Left cardiac atrium (tissue), 4 donors: ENCODE measurements around the gene CMTR2. TPM values are rescaled to one million over a fixed set of nuclear protein-coding genes. Genes with fewer than 3 reads are reported as not detected.
"Not testable (repeated sequence)": the region's sequence is repeated elsewhere in the genome, so short reads cannot be mapped to it uniquely, and the experiment has no call there.

Experiments used
- ATAC-seq, 2 donors: fragments of 200-7000 bp; cut with Tn5 transposase; one replicate each; pipeline ENCODE4 v1.9.1; 2020; ENCODE audit warnings: mild to moderate bottlenecking in 2 of 2, moderate library complexity in 2 of 2
- DNase-seq: peaks from one replicate; pipeline ENCODE4 v3.0.0-alpha.2; 2020
- intact Hi-C, 2 donors: fragments of 100-400 bp; cut with DNase I; formaldehyde crosslinking; loops; one replicate each; pipeline versions ENCODE4 v1.14.1 to v1.15.1; 2022 to 2023
- long read RNA-seq: library from polyadenylated mRNA; unstranded; transcript quantifications from one replicate; pipeline ENCODE4 v2.0.0, GENCODE V29; 2021
- total RNA-seq, 2 donors: library from RNA; stranded (reverse); fragmentation: NEBNext Ultra II Directional; extraction: Animal tissue kit (Norgen Biotek cat#: 25700); gene quantifications; one replicate each; pipeline ENCODE4 v1.2.1, GENCODE V29; 2021
- donor health status: DM: no; HTN: yes; CAD: no.
- donor health status: DM: no; HTN: yes; CAD: no; lungs with severe emphysema.
- donor health status: DM: yes; HTN: yes; CAD: no.
- donor health status: Dilated cardiomyopathy.

Gene CMTR2, protein sequence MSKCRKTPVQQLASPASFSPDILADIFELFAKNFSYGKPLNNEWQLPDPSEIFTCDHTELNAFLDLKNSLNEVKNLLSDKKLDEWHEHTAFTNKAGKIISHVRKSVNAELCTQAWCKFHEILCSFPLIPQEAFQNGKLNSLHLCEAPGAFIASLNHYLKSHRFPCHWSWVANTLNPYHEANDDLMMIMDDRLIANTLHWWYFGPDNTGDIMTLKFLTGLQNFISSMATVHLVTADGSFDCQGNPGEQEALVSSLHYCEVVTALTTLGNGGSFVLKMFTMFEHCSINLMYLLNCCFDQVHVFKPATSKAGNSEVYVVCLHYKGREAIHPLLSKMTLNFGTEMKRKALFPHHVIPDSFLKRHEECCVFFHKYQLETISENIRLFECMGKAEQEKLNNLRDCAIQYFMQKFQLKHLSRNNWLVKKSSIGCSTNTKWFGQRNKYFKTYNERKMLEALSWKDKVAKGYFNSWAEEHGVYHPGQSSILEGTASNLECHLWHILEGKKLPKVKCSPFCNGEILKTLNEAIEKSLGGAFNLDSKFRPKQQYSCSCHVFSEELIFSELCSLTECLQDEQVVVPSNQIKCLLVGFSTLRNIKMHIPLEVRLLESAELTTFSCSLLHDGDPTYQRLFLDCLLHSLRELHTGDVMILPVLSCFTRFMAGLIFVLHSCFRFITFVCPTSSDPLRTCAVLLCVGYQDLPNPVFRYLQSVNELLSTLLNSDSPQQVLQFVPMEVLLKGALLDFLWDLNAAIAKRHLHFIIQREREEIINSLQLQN
- 10 to 100 TPM; 10.4 to 11.3 TPM for total RNA-seq
- long read RNA-seq, full-length matches to known transcripts, result 10 of 13 reads
- long read RNA-seq, partial matches to known transcripts, result 0 of 13 reads
- long read RNA-seq, other reads (novel, unspliced or antisense), result 3 of 13 reads

DNA sequence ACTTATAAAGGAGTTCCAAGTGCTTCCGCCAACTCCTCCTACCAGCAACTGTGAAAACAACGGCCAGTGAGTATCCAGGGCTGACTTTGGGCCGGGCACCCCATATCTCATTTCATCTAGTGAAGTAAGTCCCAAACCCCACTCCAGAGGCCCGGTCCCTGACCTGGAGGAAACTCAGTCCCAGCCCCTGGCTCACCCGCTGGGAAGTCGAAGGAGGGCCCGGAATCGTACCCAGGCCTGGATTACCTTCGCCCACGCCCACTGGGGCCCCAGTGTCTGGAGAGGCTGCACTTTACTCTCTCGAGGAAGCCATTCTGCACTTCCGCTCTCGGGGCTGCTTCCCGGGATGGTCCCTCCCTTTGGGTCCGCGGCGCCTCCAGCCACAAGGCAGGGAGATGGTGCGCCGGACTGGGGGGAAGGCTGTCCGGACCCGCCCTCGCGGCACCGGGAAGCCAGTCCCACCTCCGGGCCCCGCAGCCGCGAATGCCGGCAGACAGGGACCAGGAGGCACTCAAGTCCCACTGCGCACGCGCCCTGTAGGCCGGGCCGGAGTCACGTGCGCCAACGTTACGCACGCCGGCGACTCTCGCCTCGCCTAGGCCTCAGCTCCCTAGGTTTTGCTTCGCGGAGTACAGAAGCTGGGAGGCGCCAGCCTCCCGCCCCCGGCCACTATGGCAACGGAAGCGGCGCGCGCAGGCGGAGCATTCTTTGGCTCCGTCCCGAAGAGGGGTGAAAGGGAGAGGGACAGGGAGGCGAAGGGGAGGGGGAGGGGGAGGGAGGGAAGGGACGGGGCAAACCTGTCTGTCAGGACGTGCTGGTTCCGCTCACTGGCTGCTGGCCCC lies at the start of gene CMTR2:
CMTR2 (minus strand) TSS at position 513 of the 842 bp plus-strand sequence. CDS start 3,482 bp downstream, outside the sequence.
- peak; percentile 97 for DNase-seq
- intact Hi-C loops, result loop anchor here in 1 of 2 donors (10.0 kb wide), 1 partner anchor 176 kb away; the partner anchor contains the start of gene ZNF23
- peak; percentile 99 for ATAC-seq

DNA sequence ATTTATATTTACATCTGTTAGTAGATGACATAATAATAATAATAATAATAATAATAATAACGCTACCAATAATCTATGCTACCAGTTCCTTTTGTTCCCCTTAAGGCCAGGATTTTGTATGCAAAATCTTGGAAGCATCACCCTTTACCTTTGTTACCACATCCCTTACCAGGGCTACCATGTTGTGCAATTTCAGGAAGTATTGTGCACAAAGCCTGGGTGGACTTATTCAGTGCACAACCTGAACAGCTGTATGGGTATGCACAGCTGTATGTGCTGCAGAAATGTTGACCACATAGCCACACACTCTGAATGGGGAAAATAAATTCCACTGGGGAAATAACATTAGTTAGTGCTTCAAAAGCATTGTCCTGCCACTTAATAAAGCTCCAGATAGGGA lies 49.4 kb upstream of the CMTR2 start:
- no peak for DNase-seq
- ATAC-seq, result no peak
- intact Hi-C loops, result no loop called here

DNA sequence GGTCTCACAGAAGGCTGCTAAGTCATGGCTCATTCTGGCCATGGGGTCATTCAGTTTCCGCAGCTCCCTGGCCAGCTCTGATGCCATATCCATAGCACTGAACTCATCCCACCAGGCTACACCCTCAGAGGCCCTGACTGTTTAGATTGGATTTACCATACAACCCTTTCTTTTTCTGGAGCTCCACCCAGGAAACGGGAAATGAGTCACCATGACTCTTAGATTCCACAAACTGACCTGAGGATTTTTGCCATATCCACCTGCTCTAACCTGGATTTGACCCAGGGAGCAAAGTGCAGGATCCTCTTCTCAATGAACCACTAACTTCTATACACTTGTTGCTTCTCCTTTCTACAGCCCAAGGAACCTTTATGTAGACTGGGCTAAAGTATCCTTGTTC lies 49.0 kb upstream of the CMTR2 start:
- ATAC-seq, result no peak
- intact Hi-C loops, result no loop called here
- DNase-seq, result no peak

DNA sequence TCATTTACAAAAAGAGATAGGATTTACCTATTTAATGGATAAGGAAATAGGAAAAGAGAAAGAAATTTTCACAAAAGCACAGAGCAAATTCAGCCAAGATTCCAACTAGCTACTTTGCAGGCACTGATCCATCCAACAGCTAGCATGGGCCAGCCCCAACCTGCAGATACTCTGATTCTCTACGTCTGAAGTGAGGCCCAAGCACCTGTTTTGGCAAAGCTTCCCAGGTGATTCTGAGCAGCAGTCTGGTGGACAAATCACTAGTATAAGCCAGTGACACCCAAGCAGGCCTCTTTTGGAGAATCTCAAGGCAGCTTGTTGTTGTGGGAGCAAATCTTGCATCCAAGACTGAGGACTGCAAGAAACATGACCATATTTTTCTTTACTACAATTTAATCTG lies 48.4 kb upstream of the CMTR2 start:
- DNase-seq (no peak), ATAC-seq (no peak)
- intact Hi-C loops, result no loop called here

DNA sequence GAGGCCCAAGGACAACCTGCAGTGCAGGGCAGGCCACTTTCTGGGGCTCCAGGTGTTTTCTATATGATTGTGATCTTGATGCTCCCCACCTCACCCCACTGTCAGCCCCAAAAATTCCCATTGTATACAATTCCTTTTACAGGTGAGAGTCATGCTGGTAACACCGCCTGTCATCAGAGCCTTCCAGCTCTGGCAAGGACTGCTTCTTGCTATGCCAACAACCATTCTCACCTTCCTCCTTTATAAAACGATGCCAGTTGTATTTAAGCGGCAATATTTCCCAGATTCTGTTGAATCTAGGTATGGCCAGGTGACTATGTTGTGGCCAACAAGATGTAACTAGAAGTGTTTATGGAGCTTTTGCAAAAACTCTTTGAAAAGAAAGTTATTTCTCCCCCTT lies 38.9 kb upstream of the CMTR2 start:
- ATAC-seq (no peak), DNase-seq (no peak)
- intact Hi-C loops, result no loop called here

DNA sequence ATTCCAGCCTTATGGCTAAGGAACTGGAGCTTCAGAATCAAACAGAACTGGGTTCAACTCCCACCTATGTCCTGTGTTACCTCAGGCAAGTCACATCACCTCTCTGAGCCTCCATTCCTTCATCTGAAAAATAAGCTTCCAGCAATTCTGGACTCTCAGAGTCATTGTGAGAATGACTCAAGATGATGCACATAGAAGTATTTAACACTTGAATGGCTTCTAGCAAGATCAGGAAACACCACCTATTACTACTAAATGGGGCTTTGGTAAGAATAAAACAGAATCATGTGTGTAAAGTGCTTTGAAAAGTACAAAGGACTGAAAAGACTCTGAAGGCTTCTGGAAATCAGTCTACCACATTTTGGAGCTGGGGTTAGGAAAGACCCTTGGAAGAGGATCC lies 38.5 kb upstream of the CMTR2 start:
- intact Hi-C loops, result no loop called here
- no peak for DNase-seq
- ATAC-seq, result no peak

DNA sequence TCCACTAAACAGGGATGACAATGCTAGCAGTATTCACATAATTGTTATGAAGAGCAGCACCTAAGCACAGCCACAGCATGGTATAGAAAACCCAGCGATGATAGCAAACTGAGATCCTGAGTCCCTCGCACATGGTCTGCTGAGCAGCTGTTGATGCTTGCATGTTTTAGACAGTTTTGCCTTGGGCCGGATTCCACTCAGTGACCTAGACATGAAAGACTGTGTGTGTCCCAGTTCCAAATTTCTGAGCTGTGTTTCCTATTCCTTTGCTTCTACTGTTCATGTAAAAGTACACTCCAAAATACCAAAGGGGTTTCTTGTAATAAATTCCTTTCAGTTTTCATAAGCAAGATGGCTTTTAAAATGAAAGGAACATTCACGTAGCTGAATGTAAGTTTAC lies 30.8 kb upstream of the CMTR2 start:
- ATAC-seq, result no peak
- DNase-seq, result no peak
- intact Hi-C loops, result no loop called here

DNA sequence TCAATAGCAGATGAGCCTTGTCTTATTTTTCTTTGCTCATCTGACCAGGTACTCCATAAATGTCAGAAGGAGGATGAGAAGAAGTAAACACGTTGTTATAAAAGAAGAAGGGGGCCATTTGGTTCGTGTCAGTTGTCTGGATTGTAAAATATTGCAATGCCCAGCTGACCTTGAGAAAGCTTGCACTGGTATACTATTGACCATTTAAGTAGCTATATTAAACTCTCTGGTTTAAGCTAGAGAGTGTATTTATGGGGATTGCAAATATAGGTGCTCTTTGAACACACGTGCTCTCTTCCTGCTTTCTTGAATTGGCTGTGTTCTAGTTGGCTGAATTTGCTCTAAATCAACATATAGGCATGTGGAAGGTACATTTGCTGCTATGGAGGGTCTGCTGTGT lies 26.1 kb upstream of the CMTR2 start:
- ATAC-seq (no peak), DNase-seq (no peak)
- intact Hi-C loops, result no loop called here

DNA sequence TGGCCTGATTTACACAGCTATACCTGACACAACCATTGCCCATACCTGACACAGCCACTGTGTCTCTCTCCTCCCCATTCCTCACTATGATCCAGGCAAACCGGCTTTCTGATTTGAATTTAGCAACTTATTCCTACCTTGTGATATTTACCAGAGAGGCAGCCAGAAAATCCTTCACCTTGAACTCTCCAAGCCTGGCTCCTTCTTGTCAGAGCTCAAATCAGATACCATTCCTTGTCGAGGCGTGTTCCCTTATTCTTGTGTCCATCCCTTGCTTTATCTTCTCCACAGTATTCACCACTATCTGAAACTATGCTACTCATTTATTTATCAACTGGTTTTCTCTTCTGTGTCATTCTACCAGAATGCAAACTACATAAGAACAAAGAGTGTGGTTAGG lies 24.4 kb upstream of the CMTR2 start:
- intact Hi-C loops, ATAC-seq, DNase-seq: not testable (repeated sequence)

DNA sequence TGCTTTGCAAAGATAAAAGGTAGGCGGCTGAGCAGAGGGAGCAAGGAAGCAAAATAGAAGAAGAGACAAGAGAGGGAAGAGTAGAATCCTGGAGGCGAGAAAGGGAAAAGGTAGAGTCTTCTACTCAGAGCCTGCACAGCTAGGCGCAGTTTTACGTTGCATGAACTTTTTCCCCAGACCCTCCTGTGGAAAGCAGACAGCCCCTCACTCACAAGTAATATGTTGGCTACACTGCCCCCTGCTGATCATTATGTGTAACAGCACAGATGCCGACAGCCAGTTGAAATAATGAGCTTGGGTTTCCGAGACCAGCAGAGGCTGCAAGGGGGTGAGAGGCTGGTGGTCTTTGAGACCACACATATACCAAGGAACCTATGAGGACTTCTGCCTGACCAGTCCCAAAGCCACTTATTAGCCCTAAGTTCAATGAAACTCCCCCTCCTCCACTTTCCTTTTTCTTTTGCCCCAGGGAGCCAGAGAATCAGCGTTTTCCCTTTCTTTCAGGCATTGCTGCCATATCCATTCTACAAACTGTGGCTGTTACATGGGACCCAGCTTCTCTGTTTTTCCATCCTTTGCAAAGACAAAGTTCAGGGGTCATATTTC lies 22.5 kb upstream of the CMTR2 start:
- no peak for ATAC-seq
- intact Hi-C loops, result no loop called here
- DNase-seq, result no peak

DNA sequence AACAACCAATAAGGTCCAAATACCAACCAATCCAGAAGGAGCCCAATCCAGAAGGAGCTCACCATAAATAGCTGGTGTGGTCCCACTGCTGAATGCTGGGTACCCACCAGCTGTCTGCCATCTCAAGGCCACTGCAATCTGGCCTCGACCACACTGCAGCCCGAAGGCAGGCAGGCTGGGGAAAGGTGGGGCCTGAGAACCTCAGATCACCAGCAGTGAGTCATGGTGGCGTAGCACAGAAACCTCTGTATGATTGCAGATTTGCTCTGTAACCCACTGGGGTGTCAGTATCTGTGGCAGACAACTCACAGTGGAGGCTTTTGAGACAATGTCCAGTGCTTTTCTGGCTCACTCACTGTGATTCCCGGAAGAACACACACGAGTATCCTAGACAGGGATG lies 14.7 kb upstream of the CMTR2 start:
- ATAC-seq (no peak), DNase-seq (no peak)
- intact Hi-C loops, result no loop called here

DNA sequence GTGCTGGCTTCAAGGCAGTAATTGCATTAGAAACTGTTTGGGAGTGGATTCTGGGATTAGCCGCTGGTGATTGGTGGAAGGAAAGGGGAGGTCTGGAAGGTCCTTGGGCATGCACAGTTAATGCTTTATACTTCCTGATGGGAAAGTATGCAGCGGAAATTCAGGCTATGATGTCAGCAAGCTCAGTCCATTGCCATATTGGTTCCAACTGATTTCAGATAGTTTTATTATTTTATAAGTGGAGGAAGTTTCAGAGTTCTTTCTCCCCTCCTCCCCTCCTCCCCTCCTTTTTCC lies 8.1 kb upstream of the CMTR2 start:
- ATAC-seq, result no peak
- intact Hi-C loops, result no loop called here
- DNase-seq, result no peak

DNA sequence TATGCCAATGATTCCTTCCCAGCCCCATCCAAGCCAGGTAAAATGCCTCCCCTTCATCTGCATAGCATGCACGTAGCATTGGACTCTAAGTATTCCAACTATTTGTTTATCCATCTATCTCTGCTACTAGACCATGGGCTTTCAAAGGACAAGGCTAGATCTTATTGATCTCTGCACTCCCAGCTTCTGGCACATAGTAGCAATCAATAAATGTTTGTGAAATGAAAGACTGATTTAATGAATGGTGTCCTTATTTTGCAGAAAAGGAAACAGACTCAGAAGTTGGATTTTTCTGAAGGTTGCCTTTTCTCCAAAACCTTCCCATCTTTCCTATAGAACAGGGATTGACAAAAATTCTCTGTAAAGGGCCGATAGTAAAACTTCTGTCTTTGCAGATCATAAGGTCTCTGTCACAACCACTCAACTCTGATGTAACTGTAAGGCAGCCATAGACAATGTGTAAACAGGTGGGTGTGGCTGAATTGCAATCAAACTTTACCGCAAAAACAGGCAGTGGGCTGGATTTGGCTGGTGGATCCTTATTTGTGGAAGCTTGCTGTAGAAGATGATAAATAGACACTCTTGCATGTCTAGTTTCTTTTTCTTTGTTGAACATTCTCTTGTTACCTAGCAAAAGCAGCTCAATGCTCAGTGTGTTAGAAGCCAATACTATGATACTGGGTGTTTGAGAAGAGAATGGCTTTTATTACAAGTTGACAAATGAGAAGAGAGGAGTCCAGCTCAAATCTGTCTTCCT lies 7.6 kb upstream of the CMTR2 start:
- ATAC-seq, result no peak
- DNase-seq, result no peak
- intact Hi-C loops, result no loop called here

DNA sequence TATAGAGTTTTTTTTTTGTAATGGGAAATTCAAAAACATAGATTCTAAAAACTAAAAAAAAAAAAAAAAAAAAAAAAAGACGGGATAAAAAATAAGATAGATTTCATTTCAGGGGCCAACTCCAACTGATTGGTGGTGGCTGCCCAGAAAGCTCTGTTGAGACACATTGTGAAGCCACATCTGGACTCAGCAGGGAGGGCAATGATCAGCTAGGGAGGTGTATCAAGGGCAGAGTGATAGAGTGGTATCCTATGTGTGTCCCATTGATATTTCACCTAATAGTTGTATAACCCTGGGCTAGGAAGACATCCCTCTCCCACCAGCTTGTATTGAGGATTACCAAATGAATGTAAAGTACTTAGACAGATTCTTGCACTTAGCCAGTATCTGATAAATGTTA lies 6.7 kb upstream of the CMTR2 start:
- ATAC-seq, result no peak
- intact Hi-C loops, result no loop called here
- DNase-seq, result no peak

DNA sequence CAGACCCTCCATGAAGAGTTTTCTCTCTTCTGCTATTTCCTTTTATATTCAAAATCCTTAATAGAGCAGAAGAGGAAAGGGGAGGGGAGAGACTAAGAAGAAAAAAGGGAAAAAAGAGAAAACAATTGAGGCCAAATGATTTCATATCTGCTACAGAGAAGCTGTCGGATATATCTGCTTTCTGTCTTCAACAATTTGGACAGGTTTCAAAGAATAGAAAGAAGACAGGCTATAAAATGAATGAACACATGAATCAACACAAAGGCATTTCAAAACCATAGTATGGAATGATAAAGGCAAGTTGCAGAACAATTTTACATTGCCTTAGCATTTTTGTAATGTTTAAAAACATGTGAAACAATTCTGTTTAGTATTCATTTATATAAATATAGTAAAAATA lies 4.7 kb upstream of the CMTR2 start:
- DNase-seq (no peak), ATAC-seq (no peak)
- intact Hi-C loops, result no loop called here

DNA sequence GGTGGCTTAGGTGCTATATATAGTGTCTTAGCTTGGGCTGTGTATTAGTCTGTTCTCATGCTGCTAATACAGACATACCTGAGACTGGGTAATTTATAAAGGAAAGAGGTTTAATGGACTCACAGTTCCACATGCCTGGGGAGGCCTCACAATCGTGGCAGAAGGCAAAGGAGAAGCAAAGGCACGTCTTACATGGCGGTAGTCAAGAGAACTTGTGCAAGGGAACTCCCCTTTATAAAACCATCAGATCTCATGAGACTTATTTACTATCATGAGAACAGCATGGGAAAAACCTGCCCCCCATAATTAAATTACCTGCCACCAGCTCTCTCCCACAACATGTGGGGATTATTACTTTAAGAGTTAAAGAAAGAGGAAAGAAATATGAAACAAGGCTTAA lies 2.9 kb upstream of the CMTR2 start:
- ATAC-seq, DNase-seq, intact Hi-C loops: not testable (repeated sequence)

DNA sequence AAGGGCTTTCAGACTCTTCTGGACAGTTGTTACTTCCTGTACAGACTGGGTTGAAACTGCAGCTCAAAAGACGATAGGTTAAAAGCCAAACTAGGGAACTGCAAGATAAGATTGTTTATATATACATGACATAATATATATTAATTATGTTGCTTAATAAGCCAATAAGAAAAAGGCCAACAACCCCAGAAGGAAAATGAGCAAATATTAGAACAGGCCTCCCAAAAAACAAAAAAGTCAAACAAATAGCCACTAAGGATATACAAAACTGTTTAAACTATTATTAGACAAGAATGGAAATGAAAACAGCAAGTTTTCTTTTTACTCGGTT lies 495 bp upstream of the CMTR2 start:
- ATAC-seq (no peak), DNase-seq (no peak)
- intact Hi-C loops, result loop anchor here in 1 of 2 donors (10.0 kb wide), 1 partner anchor 175 kb away; the partner anchor contains the start of gene ZNF23

DNA sequence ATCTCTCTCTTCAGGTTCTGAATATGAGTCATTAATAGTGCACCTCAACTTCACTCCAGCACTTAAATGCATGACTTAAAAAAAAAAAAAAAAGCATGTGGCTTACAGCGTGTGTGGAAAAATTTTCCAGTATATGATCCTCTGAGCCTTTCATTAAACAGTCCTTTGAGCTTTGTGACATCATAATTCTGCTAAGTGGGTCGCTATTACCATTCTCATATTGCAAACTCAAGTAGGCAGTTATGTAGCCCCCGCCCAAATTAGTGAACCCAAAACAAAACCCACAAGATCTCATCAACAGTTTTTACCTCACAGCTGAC lies 672 bp downstream of the CMTR2 start:
- DNase-seq (no peak), ATAC-seq (no peak)
- intact Hi-C loops, result loop anchor here in 1 of 2 donors (10.0 kb wide), 1 partner anchor 176 kb away; the partner anchor contains the start of gene ZNF23

DNA sequence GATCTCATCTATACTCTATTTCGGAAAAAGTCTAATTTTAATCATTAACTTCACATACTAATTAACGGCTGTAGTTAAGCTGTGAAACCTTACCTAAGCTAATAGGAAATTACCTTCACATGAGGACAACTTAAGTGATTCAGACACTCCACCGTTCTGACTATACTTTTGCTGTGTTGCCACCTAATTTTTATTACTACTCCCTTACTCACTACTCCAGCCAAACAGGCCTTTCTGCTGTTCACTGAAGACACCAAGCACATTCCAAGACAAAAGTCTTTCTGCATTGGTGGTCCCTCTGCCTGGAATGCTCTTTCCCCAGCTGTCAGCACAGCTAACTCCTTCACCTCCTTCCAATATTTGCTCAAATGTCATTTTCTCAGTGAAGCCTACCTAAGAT lies 1.3 kb downstream of the CMTR2 start:
- DNase-seq, result no peak
- intact Hi-C loops, result loop anchor here in 1 of 2 donors (10.0 kb wide), 1 partner anchor 177 kb away; the partner anchor contains the start of gene ZNF23
- ATAC-seq, result no peak
